ENCODE data around the gene KRT33B.

Gene KRT33B

DNA sequence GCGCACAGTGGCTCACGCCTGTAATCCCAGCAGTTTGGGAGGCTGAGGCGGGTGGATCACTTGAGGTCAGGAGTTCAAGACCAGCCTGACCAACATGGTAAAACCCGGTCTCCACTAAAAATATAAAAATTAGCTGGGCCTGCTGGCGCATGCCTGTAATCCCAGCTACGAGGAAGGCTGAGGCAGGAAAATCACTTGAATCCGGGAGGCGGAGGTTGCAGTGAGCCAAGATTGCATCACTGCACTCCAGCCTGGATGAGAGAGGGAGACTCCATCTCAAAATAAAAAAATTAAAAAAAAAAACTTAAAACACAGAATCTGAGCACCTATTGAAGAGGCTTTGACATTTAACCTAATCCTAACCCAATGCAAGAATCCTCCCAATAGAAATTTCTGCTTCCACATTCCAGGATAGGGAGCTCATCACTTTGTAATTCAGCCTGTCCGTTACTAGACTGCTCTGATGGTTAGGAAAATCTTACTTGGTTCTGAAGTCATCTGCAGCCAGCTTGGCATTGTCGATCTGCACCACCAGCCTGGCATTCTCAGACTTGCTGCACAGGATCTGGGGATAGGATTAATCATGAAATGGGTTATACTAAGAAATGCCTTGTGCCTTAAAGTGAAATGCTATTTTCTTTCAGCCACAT lies 2.1 kb downstream of the KRT33B start:
- in situ Hi-C loops (cut with HindIII; ENCODE audit: low sequenced_read_pairs), result no loop called here
- H3K4me3 ChIP-seq (ENCODE audit: low read depth, low read length), result no peak overlapping the region
- DNase-seq (ENCODE audit: low read depth, low spot score), result peak; percentile 4
- TF ChIP-seq, protein P1, sequence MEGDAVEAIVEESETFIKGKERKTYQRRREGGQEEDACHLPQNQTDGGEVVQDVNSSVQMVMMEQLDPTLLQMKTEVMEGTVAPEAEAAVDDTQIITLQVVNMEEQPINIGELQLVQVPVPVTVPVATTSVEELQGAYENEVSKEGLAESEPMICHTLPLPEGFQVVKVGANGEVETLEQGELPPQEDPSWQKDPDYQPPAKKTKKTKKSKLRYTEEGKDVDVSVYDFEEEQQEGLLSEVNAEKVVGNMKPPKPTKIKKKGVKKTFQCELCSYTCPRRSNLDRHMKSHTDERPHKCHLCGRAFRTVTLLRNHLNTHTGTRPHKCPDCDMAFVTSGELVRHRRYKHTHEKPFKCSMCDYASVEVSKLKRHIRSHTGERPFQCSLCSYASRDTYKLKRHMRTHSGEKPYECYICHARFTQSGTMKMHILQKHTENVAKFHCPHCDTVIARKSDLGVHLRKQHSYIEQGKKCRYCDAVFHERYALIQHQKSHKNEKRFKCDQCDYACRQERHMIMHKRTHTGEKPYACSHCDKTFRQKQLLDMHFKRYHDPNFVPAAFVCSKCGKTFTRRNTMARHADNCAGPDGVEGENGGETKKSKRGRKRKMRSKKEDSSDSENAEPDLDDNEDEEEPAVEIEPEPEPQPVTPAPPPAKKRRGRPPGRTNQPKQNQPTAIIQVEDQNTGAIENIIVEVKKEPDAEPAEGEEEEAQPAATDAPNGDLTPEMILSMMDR (IDR thresholded peaks at IDR 0.05; ENCODE audit: low read depth, low read length), result no peak

DNA sequence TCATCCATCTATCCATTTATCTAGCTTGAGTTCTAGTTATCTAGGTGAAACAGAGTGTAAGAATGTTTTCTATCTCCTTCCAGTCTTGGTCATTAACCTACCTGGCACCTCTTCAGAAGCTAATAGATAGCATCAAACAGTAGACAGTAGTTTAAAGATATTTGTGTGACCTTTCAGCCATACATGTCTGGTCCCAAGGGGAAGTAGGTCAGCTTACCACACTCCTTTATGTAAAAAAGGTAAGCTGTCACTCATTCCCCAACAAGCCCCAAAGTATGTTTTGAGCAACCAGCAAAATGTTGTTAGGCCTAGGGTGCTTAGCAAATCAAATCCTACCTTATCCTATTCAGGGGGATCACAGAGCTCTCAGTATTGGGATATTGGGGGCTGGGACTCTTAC lies 3.5 kb downstream of the KRT33B start:
- TF ChIP-seq, protein P1 (IDR thresholded peaks at IDR 0.05; ENCODE audit: low read depth, low read length), result no peak
- H3K4me3 ChIP-seq (ENCODE audit: low read depth, low read length), result no peak overlapping the region
- no peak for DNase-seq (ENCODE audit: low read depth, low spot score)
- in situ Hi-C loops (cut with HindIII; ENCODE audit: low sequenced_read_pairs), result no loop called here

DNA sequence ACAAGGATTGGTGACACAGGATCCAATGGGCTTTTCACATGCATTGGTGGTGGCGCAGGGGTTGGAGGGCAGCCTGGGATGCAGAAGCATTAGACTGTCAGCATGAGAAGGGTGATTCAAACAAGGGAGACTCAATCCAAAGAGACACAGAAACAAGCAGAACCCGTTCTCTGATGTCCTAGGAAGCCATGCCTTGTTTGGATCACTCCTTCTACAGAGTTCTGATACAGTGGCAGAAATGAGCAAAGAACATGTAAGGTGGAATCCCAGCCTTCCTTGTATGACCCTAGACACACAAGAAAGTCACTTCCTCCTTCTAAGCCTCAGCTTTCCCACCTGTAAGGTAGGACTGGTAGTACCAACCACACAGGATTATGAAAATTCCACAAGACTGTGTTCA lies 5.7 kb downstream of the KRT33B start:
- in situ Hi-C loops (cut with HindIII; ENCODE audit: low sequenced_read_pairs), result no loop called here
- DNase-seq (ENCODE audit: low read depth, low spot score), result no peak
- TF ChIP-seq, protein P1 (IDR thresholded peaks at IDR 0.05; ENCODE audit: low read depth, low read length), result no peak
- H3K4me3 ChIP-seq (ENCODE audit: low read depth, low read length), result no peak overlapping the region

DNA sequence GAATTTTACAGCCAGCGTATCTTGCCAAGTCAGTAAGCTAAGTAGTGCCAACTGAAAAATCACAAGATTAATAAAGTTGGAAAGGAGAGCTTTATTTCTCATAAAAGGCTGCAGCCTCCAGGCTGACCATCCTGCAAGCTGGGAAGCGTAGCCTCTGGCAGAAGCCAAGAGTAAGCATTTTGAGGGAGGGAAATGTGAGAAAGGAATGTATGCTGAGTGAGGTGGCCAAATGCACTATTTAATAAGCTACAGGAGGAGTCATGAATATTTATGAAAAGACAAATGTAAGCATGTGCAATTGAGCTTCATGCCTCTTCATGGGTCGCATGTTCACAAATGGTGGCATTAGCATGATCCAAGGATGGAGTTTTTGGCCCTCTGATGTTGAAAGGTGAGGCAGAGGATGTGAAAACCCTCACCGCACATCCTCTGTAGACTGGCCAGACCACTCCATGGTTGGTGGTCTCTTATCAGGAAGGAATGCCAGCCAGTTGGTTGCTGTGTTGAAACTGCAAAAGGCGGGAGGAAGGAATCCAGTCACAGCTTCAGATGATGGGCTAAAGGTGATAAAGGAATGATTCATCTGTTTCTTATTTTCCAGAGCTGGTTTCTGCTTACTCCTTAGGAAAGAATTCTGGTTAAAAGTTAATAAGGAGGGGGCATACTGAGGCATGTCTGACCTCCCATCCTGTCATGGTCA lies 9.2 kb downstream of the KRT33B start:
- in situ Hi-C loops (cut with HindIII; ENCODE audit: low sequenced_read_pairs), result no loop called here
- peak; percentile 17 for DNase-seq (ENCODE audit: low read depth, low spot score)
- H3K4me3 ChIP-seq (ENCODE audit: low read depth, low read length), result no peak overlapping the region
- TF ChIP-seq, protein P1 (IDR thresholded peaks at IDR 0.05; ENCODE audit: low read depth, low read length), result no peak

DNA sequence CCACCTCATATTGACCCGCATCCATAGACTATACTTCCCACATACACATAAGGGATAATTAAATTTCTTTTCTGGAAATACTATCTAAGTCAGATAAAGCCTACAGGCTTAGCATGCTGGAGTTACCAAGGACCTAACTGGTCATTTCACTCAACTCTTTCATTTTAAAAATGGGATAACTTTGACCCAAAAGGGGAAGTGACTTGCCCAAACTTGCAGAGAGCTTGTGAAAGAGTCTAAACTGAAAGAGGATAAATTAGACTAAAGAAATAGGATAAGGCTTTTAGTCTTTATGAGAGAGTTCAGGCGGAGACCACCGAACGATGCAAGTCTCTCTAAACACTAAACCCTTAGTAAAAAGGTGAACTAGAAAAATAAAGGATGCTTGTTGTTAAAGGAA lies 15.1 kb downstream of the KRT33B start:
- TF ChIP-seq, protein P1 (IDR thresholded peaks at IDR 0.05; ENCODE audit: low read depth, low read length), result no peak
- in situ Hi-C loops (cut with HindIII; ENCODE audit: low sequenced_read_pairs), result no loop called here
- no peak overlapping the region for H3K4me3 ChIP-seq (ENCODE audit: low read depth, low read length)
- no peak for DNase-seq (ENCODE audit: low read depth, low spot score)

DNA sequence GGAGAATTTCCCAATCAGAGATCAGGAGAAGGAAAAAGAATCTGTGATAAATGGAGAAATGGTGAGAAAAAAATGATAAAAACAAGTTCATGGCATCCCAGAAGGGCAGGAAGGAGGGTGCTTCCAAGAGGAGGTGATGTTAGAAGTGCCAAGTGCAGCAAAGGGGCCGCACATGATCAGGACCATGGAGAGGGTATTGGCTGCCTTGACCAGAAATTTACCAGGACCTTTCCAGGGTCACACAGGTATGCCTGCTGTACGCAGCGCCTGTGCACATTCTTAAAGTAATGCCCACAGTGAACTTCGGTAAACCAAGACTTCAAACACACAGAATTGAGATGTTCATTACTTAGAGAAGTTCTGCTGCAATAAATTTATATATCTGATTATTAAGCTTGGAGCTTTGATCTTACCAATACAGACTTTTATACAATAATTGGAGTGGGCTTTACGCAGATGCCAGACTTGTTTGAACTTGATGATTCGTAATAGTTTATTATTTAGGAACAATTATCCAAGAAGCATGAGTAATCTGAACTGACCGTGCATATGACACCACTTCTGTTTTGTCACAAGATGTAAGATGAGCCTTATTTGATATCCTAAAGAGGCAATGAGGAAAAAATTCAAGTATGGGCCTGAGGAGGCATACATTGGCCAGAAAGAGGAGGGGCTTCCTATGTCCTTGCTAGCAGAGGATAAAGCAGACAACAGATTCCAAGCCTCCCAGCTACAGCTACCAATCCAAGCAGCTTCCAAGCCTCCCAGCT lies 16.8 kb downstream of the KRT33B start:
- H3K4me3 ChIP-seq (ENCODE audit: low read depth, low read length), result no peak overlapping the region
- in situ Hi-C loops (cut with HindIII; ENCODE audit: low sequenced_read_pairs), result no loop called here
- TF ChIP-seq, protein P1 (IDR thresholded peaks at IDR 0.05; ENCODE audit: low read depth, low read length), result no peak
- DNase-seq (ENCODE audit: low read depth, low spot score), result no peak
